ENCODE data around the gene VSNL1.

VSNL1 gene

GRCh38 chr2:17583166-17583565 is 42.7 kb downstream of the VSNL1 start:
- DNase-seq (ENCODE audit: low read depth): no peak

- no peak for DNase-seq (ENCODE audit: low read depth)
Measured at GRCh38 chr2:17583646-17584045, 43.1 kb downstream of the VSNL1 start.

GRCh38 chr2:17584689-17585088 is 44.2 kb downstream of the VSNL1 start:
- DNase-seq (ENCODE audit: low read depth): no peak

GRCh38 chr2:17587469-17587868 is 47.0 kb downstream of the VSNL1 start:
- DNase-seq (ENCODE audit: low read depth): no peak

GRCh38 chr2:17588031-17588430 is 47.5 kb downstream of the VSNL1 start:
- no peak for DNase-seq (ENCODE audit: low read depth)

GRCh38 chr2:17589406-17590035 is 49.0 kb downstream of the VSNL1 start:
- no peak for DNase-seq (ENCODE audit: low read depth)

- no peak for DNase-seq (ENCODE audit: low read depth)
Measured at GRCh38 chr2:17590342-17590911, 49.9 kb downstream of the VSNL1 start.

GRCh38 chr2:17591846-17592245 is 51.4 kb downstream of the VSNL1 start:
- DNase-seq (ENCODE audit: low read depth): no peak

GRCh38 chr2:17592731-17593409 is 52.4 kb downstream of the VSNL1 start:
- DNase-seq (ENCODE audit: low read depth): no peak

- DNase-seq (ENCODE audit: low read depth): no peak
Measured at GRCh38 chr2:17593445-17593840, 52.9 kb downstream of the VSNL1 start.

- no peak for DNase-seq (ENCODE audit: low read depth)
Measured at GRCh38 chr2:17593841-17594491, 53.5 kb downstream of the VSNL1 start.

- DNase-seq (ENCODE audit: low read depth): no peak
Measured at GRCh38 chr2:17594533-17595401, 54.3 kb downstream of the VSNL1 start.

GRCh38 chr2:17599617-17600016 is 59.1 kb downstream of the VSNL1 start:
- no peak for DNase-seq (ENCODE audit: low read depth)

- no peak for DNase-seq (ENCODE audit: low read depth)
Measured at GRCh38 chr2:17600556-17601204, 60.2 kb downstream of the VSNL1 start.

GRCh38 chr2:17604050-17604449 is 63.6 kb downstream of the VSNL1 start:
- no peak for DNase-seq (ENCODE audit: low read depth)

- no peak for DNase-seq (ENCODE audit: low read depth)
Measured at GRCh38 chr2:17605696-17606095, 65.2 kb downstream of the VSNL1 start.

GRCh38 chr2:17606851-17607250 is 66.4 kb downstream of the VSNL1 start:
- DNase-seq (ENCODE audit: low read depth): no peak

- no peak for DNase-seq (ENCODE audit: low read depth)
Measured at GRCh38 chr2:17607379-17607778, 66.9 kb downstream of the VSNL1 start.

- no peak for DNase-seq (ENCODE audit: low read depth)
Measured at GRCh38 chr2:17608251-17608650, 67.8 kb downstream of the VSNL1 start.

- no peak for DNase-seq (ENCODE audit: low read depth)
Measured at GRCh38 chr2:17610521-17610920, 70.0 kb downstream of the VSNL1 start.

GRCh38 chr2:17611036-17611435 is 70.5 kb downstream of the VSNL1 start:
- no peak for DNase-seq (ENCODE audit: low read depth)

All from stimulated activated CD8-positive, alpha-beta memory T cell treated with anti-CD3 and anti-CD28 coated beads, Interleukin-4, amount 100 ng/mL, for 24 hours (primary cell).